Right atrium auricular region (tissue), 2 donors: ENCODE results near the gene TFPI. TPM values are rescaled to one million over a fixed set of nuclear protein-coding genes. Genes with fewer than 3 reads are reported as not detected.
A peak's percentile ranks its signal among the peaks of the same experiment; 100 is the strongest.

ENCODE experiments used
- DNase-seq: peaks from one replicate; pipeline ENCODE4 v3.0.0-alpha.2; 2019; ENCODE audit warnings: low spot score
- H3K27ac ChIP-seq, 2 donors: fragments of 200-600 bp; sonication (generic); 1 replicate in 1 of 2; 2 replicates in 1 of 2; pipeline ENCODE4 v1.5.1; 2016 to 2019
- H3K27me3 ChIP-seq, 2 donors: fragments of 200-600 bp; sonication (generic); one replicate each; pipeline versions ENCODE4 v1.5.1 to v1.6.0; 2017 to 2019
- H3K36me3 ChIP-seq: fragments of 200-600 bp; sonication (generic); one replicate; pipeline ENCODE4 v1.5.1; 2016
- H3K4me1 ChIP-seq, 2 donors: fragments of 200-600 bp; sonication (generic); one replicate each; pipeline versions ENCODE4 v1.5.1 to v1.6.0; 2017 to 2019
- H3K4me3 ChIP-seq, 2 donors: fragments of 200-600 bp; sonication (generic); 1 replicate in 1 of 2; 2 replicates in 1 of 2; pipeline ENCODE4 v1.5.1; 2017 to 2019; ENCODE audit warnings: mild to moderate bottlenecking in 1 of 2, moderate library complexity in 1 of 2
- H3K9me3 ChIP-seq, 2 donors: fragments of 200-600 bp; sonication (generic); one replicate each; pipeline ENCODE4 v1.5.1; 2019
- CTCF ChIP-seq, 2 donors: fragments of 200-600 bp; sonication (generic); IDR thresholded peaks; one replicate each; pipeline ENCODE4 v1.5.1; 2019; ENCODE audit warnings: antibody characterized with exemption in 2 of 2
- total RNA-seq, 2 donors: library from RNA; depleted of rRNA; stranded (reverse); fragments of >200 nt; gene quantifications; one replicate each; pipeline ENCODE4 v1.1.0, GENCODE V29; 2016

TFPI gene
- total RNA-seq, 2 donors from 2014 or later: 43.6 to 58.2 TPM

- Histone ChIP-seq H3K4me1 (no peaks in the 10 kb centered on the region), H3K27ac (no peak overlapping the region), H3K27me3 (no peaks in the 10 kb centered on the region), H3K9me3 (no peaks in the 10 kb centered on the region), H3K36me3 (no peaks in the 10 kb centered on the region), H3K4me3 (no peak overlapping the region)
- no peak for TF ChIP-seq CTCF (IDR thresholded peaks at IDR 0.05)
- no peak for DNase-seq
These were observed 95.0 kb downstream of the TFPI start for GRCh38 chr2:187459256-187459655.

- no peaks in the 10 kb centered on the region for H3K9me3 ChIP-seq
- no peak overlapping the region for H3K27ac ChIP-seq
- H3K27me3 ChIP-seq: no peaks in the 10 kb centered on the region
- no peaks in the 10 kb centered on the region for H3K36me3 ChIP-seq
- peak in 1 of 2 donors; percentile 60 for TF ChIP-seq CTCF (IDR thresholded peaks at IDR 0.05)
- H3K4me3 ChIP-seq: no peak overlapping the region
- no peaks in the 10 kb centered on the region for H3K4me1 ChIP-seq
- no peak for DNase-seq
These were observed 101.1 kb downstream of the TFPI start for GRCh38 chr2:187453078-187453641.

- H3K9me3 ChIP-seq: no peaks in the 10 kb centered on the region
- H3K36me3 ChIP-seq: no peaks in the 10 kb centered on the region
- no peak overlapping the region for H3K27ac ChIP-seq
- H3K27me3 ChIP-seq: no peaks in the 10 kb centered on the region
- no peaks in the 10 kb centered on the region for H3K4me1 ChIP-seq
- no peak for DNase-seq
- H3K4me3 ChIP-seq: no peak overlapping the region
- no peak for TF ChIP-seq CTCF (IDR thresholded peaks at IDR 0.05)
These were observed 102.7 kb downstream of the TFPI start for GRCh38 chr2:187451510-187451909.

- Histone ChIP-seq H3K4me3 (peak overlapping the region; percentile 38 to 45), H3K4me1 (no peaks in the 10 kb centered on the region), H3K36me3 (no peaks in the 10 kb centered on the region), H3K9me3 (no peaks in the 10 kb centered on the region), H3K27ac (peak overlapping the region; percentile 54 to 69), H3K27me3 (no peaks in the 10 kb centered on the region)
- no peak for DNase-seq
- TF ChIP-seq CTCF (IDR thresholded peaks at IDR 0.05): no peak
These were observed 106.9 kb downstream of the TFPI start for GRCh38 chr2:187447336-187447735.

- Histone ChIP-seq H3K4me3 (peak overlapping the region; percentile 38 to 45), H3K36me3 (no peaks in the 10 kb centered on the region), H3K27me3 (no peaks in the 10 kb centered on the region), H3K4me1 (no peaks in the 10 kb centered on the region), H3K27ac (peak overlapping the region in 1 of 2 donors; percentile 54), H3K9me3 (no peaks in the 10 kb centered on the region)
- no peak for DNase-seq
- no peak for TF ChIP-seq CTCF (IDR thresholded peaks at IDR 0.05)
These were observed 107.5 kb downstream of the TFPI start for GRCh38 chr2:187446711-187447110.

- Histone ChIP-seq H3K4me3 (peak overlapping the region in 1 of 2 donors; percentile 10), H3K27ac (no peak overlapping the region), H3K36me3 (no peaks in the 10 kb centered on the region), H3K27me3 (no peaks in the 10 kb centered on the region), H3K9me3 (no peaks in the 10 kb centered on the region), H3K4me1 (no peaks in the 10 kb centered on the region)
- TF ChIP-seq CTCF (IDR thresholded peaks at IDR 0.05): no peak
- no peak for DNase-seq
These were observed 109.2 kb downstream of the TFPI start for GRCh38 chr2:187445051-187445450.
